KMS-11 (cell line): ENCODE results near the gene HSD17B14.
"Not testable (repeated sequence)": the region's sequence is repeated elsewhere in the genome, so short reads cannot be mapped to it uniquely, and the experiment has no call there.

Experiments used
- H2AFZ ChIP-seq: fragments of 200-600 bp; sonication (generic); 2 replicates; pipeline ENCODE4 v1.6.1; 2016; ENCODE audit warnings: antibody characterized with exemption, mixed run types, low read depth
- H3K27ac ChIP-seq: fragments of 200-600 bp; sonication (generic); 2 replicates; pipeline ENCODE4 v1.6.1; 2016; ENCODE audit warnings: mild to moderate bottlenecking, mixed run types
- H3K27me3 ChIP-seq: fragments of 200-600 bp; sonication (generic); 2 replicates; pipeline ENCODE4 v1.6.1; 2017; ENCODE audit warnings: mild to moderate bottlenecking, low read depth, mixed run types, moderate library complexity; ENCODE audit not compliant: insufficient read depth
- H3K36me3 ChIP-seq: fragments of 200-600 bp; sonication (generic); 2 replicates; pipeline ENCODE4 v1.6.1; 2017; ENCODE audit warnings: mild to moderate bottlenecking, mixed run types; ENCODE audit not compliant: insufficient read depth
- H3K4me1 ChIP-seq: fragments of 200-600 bp; sonication (generic); 2 replicates; pipeline ENCODE4 v1.6.1; 2016; ENCODE audit warnings: mild to moderate bottlenecking, low read depth, mixed run types; ENCODE audit not compliant: poor library complexity, severe bottlenecking
- H3K4me2 ChIP-seq: fragments of 200-600 bp; sonication (generic); 2 replicates; pipeline ENCODE4 v1.7.0; 2016; ENCODE audit warnings: mild to moderate bottlenecking, mixed run types
- H3K4me3 ChIP-seq: fragments of 200-600 bp; sonication (generic); IDR thresholded peaks from 2 replicates; pipeline ENCODE4 v1.6.1; 2017; ENCODE audit warnings: low read depth, low read length, mixed read lengths; ENCODE audit not compliant: insufficient read depth
- H3K79me2 ChIP-seq: fragments of 200-600 bp; sonication (generic); 2 replicates; pipeline ENCODE4 v1.6.1; 2016; ENCODE audit warnings: low read depth, mixed run types; ENCODE audit not compliant: insufficient read depth
- H3K9ac ChIP-seq: fragments of 200-600 bp; sonication (generic); 2 replicates; pipeline ENCODE4 v1.6.1; 2016; ENCODE audit warnings: mild to moderate bottlenecking, mixed run types
- H4K20me1 ChIP-seq: fragments of 200-600 bp; sonication (generic); 2 replicates; pipeline ENCODE4 v1.6.1; 2016; ENCODE audit warnings: mild to moderate bottlenecking, mixed run types; ENCODE audit not compliant: insufficient read depth
- CTCF ChIP-seq: fragments of 200-600 bp; sonication (generic); conservative IDR thresholded peaks from 2 replicates; pipeline ENCODE4 v1.6.1; 2017; ENCODE audit warnings: low read depth, mild to moderate bottlenecking, antibody characterized with exemption, low read length, moderate library complexity, mixed read lengths

Gene HSD17B14

GRCh38 chr19:48874303-48875135 lies 38.2 kb upstream of the HSD17B14 start:
- Histone ChIP-seq H3K27ac (peak overlapping the region; percentile 98), H3K4me1 (peaks cover 52% of the 10 kb centered on the region), H3K4me2 (peak overlapping the region; percentile 80), H3K27me3 (no peaks in the 10 kb centered on the region; the same call in 1 of the 2 replicates), H4K20me1 (no peaks in the 10 kb centered on the region), H3K9ac (peak overlapping the region; percentile 99), H2AFZ (no peak overlapping the region), H3K79me2 (peaks cover 26% of the 10 kb centered on the region), H3K4me3 (peak overlapping the region; percentile 44), H3K36me3 (no peaks in the 10 kb centered on the region)
- TF ChIP-seq CTCF, result no peak

- H3K36me3 ChIP-seq, result no peaks in the 10 kb centered on the region
- peaks cover 46% of the 10 kb centered on the region for H3K4me1 ChIP-seq
- H3K27ac ChIP-seq, result peak overlapping the region; percentile 98
- H2AFZ ChIP-seq, result no peak overlapping the region
- 0 out of 2 replicates have a peak, but pooled peaks have one; percentile 3 for TF ChIP-seq CTCF
- H3K4me3 ChIP-seq, result peak overlapping the region; percentile 50
- peak overlapping the region; percentile 99 for H3K9ac ChIP-seq
- H4K20me1 ChIP-seq, result no peaks in the 10 kb centered on the region
- peaks cover 26% of the 10 kb centered on the region for H3K79me2 ChIP-seq
- peaks cover 2% of the 10 kb centered on the region; the same call in 1 of the 2 replicates for H3K27me3 ChIP-seq
- peak overlapping the region; percentile 80 for H3K4me2 ChIP-seq
Measured at GRCh38 chr19:48873476-48874302, 37.4 kb upstream of the HSD17B14 start.

- no peaks in the 10 kb centered on the region for H4K20me1 ChIP-seq
- H3K36me3 ChIP-seq, result no peaks in the 10 kb centered on the region
- H3K4me3 ChIP-seq, result peak overlapping the region; percentile 85
- H3K27me3 ChIP-seq, result peaks cover 9% of the 10 kb centered on the region; the same call in 1 of the 2 replicates
- H3K27ac ChIP-seq, result peak overlapping the region; percentile 98
- peaks cover 38% of the 10 kb centered on the region for H3K4me1 ChIP-seq
- peaks cover 26% of the 10 kb centered on the region for H3K79me2 ChIP-seq
- TF ChIP-seq CTCF, result 0 out of 2 replicates have a peak, but pooled peaks have one; percentile 0
- H3K9ac ChIP-seq, result peak overlapping the region; percentile 99
- peak overlapping the region; percentile 80 for H3K4me2 ChIP-seq
- no peak overlapping the region for H2AFZ ChIP-seq
Measured at GRCh38 chr19:48872884-48873475, 36.7 kb upstream of the HSD17B14 start.

- Histone ChIP-seq H4K20me1 (no peaks in the 10 kb centered on the region), H2AFZ (peak within 1 kb of the TSS; percentile 15; the same call in 1 of the 2 replicates), H3K79me2 (peaks cover 26% of the 10 kb centered on the region), H3K9ac (peak within 1 kb of the TSS; percentile 99), H3K4me3 (peak within 1 kb of the TSS; percentile 85), H3K27me3 (peaks cover 15% of the 10 kb centered on the region; the same call in 1 of the 2 replicates), H3K36me3 (no peaks in the 10 kb centered on the region), H3K4me1 (peaks cover 33% of the 10 kb centered on the region), H3K4me2 (peak within 1 kb of the TSS; percentile 80), H3K27ac (peak within 1 kb of the TSS; percentile 98)
- TF ChIP-seq CTCF, result 0 out of 2 replicates have a peak, but pooled peaks have one; percentile 11
Measured at GRCh38 chr19:48872182-48872883, 36.0 kb upstream of the HSD17B14 start, which contains the start of gene PPP1R15A. Gene PPP1R15A, plus strand, starts transcription at chr19:48872421. Its CDS starts 813 bp downstream, at chr19:48873234.

- Histone ChIP-seq H3K79me2 (peaks cover 26% of the 10 kb centered on the region), H3K27me3 (peaks cover 22% of the 10 kb centered on the region; the same call in 1 of the 2 replicates), H2AFZ (peak overlapping the region; percentile 15; the same call in 1 of the 2 replicates), H3K9ac (peak overlapping the region; percentile 99; the same call in 1 of the 2 replicates), H3K4me2 (peak overlapping the region; percentile 20; the same call in 1 of the 2 replicates), H3K4me1 (peaks cover 26% of the 10 kb centered on the region)
- H3K36me3 ChIP-seq, H3K27ac ChIP-seq, H4K20me1 ChIP-seq, H3K4me3 ChIP-seq: not testable (repeated sequence)
Measured at GRCh38 chr19:48871471-48872181, 35.3 kb upstream of the HSD17B14 start.
